ENCODE data around the gene MEGF11. TPM values are rescaled to one million over a fixed set of nuclear protein-coding genes. Genes with fewer than 3 reads are reported as not detected.

MEGF11 gene
- polyA plus RNA-seq, 1 experiment: 0.04 TPM

DNA sequence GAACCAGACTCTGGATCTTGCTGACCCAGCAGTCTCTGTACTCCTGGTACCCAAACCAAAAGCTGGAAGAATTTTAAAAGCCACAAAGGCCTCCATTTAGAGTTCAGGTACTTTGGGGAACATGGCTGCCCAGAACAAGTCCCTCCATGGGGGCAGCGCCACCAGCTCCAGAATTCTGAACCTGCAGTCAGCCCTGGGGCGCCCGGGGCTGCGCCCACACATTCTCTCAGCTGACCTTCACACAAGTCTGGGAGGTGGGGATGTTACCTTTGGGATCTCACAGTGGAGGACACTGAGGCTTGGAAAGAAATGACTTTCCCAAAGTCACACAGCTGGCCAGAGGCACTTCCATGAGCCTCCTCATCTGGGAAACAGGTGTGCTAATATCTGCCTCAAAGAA, 229.4 kb downstream of the MEGF11 start:
- DNase-seq (ENCODE audit: low read depth): no peak
- Histone ChIP-seq H3K36me3 (ENCODE audit: control insufficient read depth, insufficient read depth, low read length) (no peaks in the 10 kb centered on the region), H3K27me3 (ENCODE audit: control insufficient read depth, insufficient read depth, low read length) (peaks cover 16% of the 10 kb centered on the region), H3K4me3 (ENCODE audit: low read depth, low read length) (no peak overlapping the region)
- ChIA-PET POLR2A (no interaction called here), CTCF (no interaction called here)
- TF ChIP-seq, protein P1, sequence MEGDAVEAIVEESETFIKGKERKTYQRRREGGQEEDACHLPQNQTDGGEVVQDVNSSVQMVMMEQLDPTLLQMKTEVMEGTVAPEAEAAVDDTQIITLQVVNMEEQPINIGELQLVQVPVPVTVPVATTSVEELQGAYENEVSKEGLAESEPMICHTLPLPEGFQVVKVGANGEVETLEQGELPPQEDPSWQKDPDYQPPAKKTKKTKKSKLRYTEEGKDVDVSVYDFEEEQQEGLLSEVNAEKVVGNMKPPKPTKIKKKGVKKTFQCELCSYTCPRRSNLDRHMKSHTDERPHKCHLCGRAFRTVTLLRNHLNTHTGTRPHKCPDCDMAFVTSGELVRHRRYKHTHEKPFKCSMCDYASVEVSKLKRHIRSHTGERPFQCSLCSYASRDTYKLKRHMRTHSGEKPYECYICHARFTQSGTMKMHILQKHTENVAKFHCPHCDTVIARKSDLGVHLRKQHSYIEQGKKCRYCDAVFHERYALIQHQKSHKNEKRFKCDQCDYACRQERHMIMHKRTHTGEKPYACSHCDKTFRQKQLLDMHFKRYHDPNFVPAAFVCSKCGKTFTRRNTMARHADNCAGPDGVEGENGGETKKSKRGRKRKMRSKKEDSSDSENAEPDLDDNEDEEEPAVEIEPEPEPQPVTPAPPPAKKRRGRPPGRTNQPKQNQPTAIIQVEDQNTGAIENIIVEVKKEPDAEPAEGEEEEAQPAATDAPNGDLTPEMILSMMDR (IDR thresholded peaks at IDR 0.05; ENCODE audit: insufficient read depth, low read depth, low read length): no peak

DNA sequence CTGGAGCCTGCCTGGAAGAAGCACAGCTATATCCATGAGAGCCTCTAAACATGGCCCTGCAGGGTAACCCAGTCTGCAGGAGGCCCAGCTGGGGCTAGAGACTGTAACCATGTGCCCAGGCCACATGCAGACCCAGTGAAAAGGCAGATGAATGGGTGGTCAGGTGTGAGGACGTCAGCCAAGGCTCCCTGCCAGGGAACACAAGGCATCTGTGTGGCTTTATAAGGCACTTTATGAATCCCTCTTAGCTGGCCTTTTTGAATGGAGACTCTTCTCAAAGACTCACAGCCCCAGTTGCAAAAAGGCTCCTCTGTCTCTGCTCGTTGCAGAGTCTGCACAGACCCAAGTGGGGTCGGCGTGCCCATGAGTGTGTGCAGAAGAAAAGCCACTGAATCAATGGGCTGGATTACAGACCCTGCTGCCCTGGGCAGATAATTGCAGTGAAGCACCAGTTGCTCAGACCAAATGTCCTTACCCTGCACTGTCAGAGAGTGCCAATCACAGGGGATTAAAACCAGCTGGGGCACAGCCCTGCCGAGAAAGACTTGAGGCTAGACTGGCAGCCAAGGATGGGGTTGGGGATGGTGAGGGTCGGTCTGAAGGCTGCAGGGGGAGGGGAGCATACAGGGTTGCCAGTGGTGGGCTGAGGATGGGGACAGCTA, 230.1 kb downstream of the MEGF11 start:
- peaks cover 16% of the 10 kb centered on the region for H3K27me3 ChIP-seq (ENCODE audit: control insufficient read depth, insufficient read depth, low read length)
- no peak overlapping the region for H3K4me3 ChIP-seq (ENCODE audit: low read depth, low read length)
- ChIA-PET POLR2A (no interaction called here), CTCF (no interaction called here)
- DNase-seq (ENCODE audit: low read depth): no peak
- no peaks in the 10 kb centered on the region for H3K36me3 ChIP-seq (ENCODE audit: control insufficient read depth, insufficient read depth, low read length)
- TF ChIP-seq, protein P1 (IDR thresholded peaks at IDR 0.05; ENCODE audit: insufficient read depth, low read depth, low read length): no peak

DNA sequence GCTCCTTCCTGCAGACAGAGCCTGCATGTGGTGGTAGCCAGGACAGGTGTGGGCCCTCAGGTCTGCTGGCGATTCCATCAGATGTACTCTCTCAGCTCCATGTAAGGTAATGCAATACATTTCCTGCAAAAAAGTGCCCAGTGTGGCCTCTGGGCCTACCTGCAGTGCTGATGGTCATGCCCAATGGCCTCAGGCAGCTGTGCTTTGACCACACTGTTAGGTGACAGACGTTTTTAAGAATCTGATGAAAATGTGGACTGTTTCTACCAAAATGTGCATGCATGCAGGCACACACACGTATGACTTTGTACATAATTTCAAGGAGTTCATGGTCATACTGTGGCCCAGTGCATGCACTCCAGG, 231.4 kb downstream of the MEGF11 start:
- no peak for DNase-seq (ENCODE audit: low read depth)
- TF ChIP-seq, protein P1 (IDR thresholded peaks at IDR 0.05; ENCODE audit: insufficient read depth, low read depth, low read length): no peak
- ChIA-PET POLR2A (no interaction called here), CTCF (interaction anchor here (0.8 kb wide), 1 partner anchor 384 kb away, joined by 3 read pairs; no protein-coding TSS in a partner anchor)
- Histone ChIP-seq H3K36me3 (ENCODE audit: control insufficient read depth, insufficient read depth, low read length) (no peaks in the 10 kb centered on the region), H3K27me3 (ENCODE audit: control insufficient read depth, insufficient read depth, low read length) (peaks cover 14% of the 10 kb centered on the region), H3K4me3 (ENCODE audit: low read depth, low read length) (no peak overlapping the region)

DNA sequence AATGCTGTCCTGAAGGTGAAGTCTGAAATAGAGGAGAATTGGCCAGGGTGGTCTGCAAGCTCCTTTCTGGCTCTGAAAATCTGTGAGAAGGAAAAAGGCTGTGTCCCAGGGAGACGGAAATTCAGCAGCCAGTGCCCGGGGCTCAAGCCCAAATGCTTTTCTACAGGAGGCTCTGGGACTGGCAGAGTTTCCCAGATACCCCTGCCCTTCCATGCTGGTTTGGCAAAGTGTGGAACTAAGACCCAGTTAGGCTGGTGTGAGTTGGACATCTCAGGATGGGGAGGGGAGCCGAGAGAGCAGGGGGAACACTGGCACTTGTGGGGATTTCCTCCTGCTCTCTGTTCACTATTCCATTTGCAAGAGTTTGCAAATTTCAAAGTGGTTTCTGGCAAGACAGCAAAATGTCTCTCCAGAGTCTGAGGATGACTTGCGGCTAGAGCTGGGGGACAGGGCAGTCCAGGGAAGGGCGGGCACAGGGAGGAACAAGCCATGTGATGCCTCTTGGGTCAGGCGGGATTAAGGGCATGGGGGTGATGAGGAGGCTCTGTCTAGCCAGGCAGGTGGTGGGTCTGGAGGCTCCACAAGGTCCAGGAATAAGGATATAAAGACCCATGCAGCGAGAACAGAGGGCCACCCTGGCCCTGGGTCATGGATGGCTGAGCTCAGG, 231.9 kb downstream of the MEGF11 start:
- Histone ChIP-seq H3K27me3 (ENCODE audit: control insufficient read depth, insufficient read depth, low read length) (peaks cover 14% of the 10 kb centered on the region), H3K36me3 (ENCODE audit: control insufficient read depth, insufficient read depth, low read length) (no peaks in the 10 kb centered on the region), H3K4me3 (ENCODE audit: low read depth, low read length) (no peak overlapping the region)
- no peak for DNase-seq (ENCODE audit: low read depth)
- ChIA-PET CTCF (interaction anchor here (0.8 kb wide), 1 partner anchor 383 kb away, joined by 3 read pairs; no protein-coding TSS in a partner anchor), POLR2A (no interaction called here)
- TF ChIP-seq, protein P1 (IDR thresholded peaks at IDR 0.05; ENCODE audit: insufficient read depth, low read depth, low read length): no peak

DNA sequence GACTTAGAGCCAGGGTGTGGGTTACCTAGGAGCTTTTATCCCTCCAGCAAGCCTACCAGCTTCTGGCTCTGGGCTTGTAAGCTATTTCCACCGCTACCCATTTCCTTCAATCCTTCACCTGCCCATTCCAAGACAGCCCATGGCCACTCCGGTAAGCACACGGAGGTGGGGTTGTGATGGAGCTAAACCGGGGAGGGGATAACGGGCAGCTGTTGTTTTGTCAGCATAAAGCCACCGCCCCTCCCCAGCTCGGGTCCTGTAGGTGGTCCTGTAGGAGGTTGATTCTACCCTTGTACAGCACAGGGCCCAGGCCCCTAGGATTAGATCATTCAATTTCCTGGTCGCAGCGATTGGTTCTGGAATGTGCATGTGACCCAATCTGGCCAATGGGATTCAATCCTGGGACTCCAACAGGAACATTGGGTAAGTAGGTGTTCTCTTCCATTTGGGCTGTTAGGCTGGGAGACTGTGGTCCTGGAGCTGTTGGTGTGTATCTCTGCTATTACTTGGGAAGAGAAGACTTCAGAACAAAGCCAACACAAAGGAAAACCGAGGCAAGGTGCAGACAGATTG, 233.6 kb downstream of the MEGF11 start:
- TF ChIP-seq, protein P1 (IDR thresholded peaks at IDR 0.05; ENCODE audit: insufficient read depth, low read depth, low read length): no peak
- H3K4me3 ChIP-seq (ENCODE audit: low read depth, low read length): no peak overlapping the region
- H3K36me3 ChIP-seq (ENCODE audit: control insufficient read depth, insufficient read depth, low read length): no peaks in the 10 kb centered on the region
- ChIA-PET POLR2A (no interaction called here), CTCF (interaction anchor here (0.5 kb wide), 1 partner anchor 43 kb away, joined by 4 read pairs; no protein-coding TSS in a partner anchor)
- no peak for DNase-seq (ENCODE audit: low read depth)
- H3K27me3 ChIP-seq (ENCODE audit: control insufficient read depth, insufficient read depth, low read length): peaks cover 8% of the 10 kb centered on the region
